Measurements from ENCODE around the gene AFF1.

The AFF1 gene

GRCh38 chr4:87037671-87038334, 103.0 kb downstream of the AFF1 start:
- no peak for DNase-seq

- no peak for DNase-seq
Measured at GRCh38 chr4:87038837-87039615, 104.2 kb downstream of the AFF1 start.

GRCh38 chr4:87041141-87041540, 106.3 kb downstream of the AFF1 start:
- DNase-seq: no peak

GRCh38 chr4:87042221-87042620, 107.4 kb downstream of the AFF1 start:
- no peak for DNase-seq

GRCh38 chr4:87042986-87043820, 108.4 kb downstream of the AFF1 start:
- no peak for DNase-seq

- DNase-seq: no peak
Measured at GRCh38 chr4:87044511-87045233, 109.9 kb downstream of the AFF1 start.

- DNase-seq: no peak
Measured at GRCh38 chr4:87045234-87045558, 110.4 kb downstream of the AFF1 start.

- DNase-seq: no peak
Measured at GRCh38 chr4:87045659-87046058, 110.8 kb downstream of the AFF1 start.

- no peak for DNase-seq
Measured at GRCh38 chr4:87046121-87046551, 111.3 kb downstream of the AFF1 start.

GRCh38 chr4:87047281-87047798, 112.5 kb downstream of the AFF1 start:
- DNase-seq: no peak

- DNase-seq: no peak
Measured at GRCh38 chr4:87049508-87049907, 114.7 kb downstream of the AFF1 start.

- no peak for DNase-seq
Measured at GRCh38 chr4:87050596-87050995, 115.8 kb downstream of the AFF1 start.

- DNase-seq: no peak
Measured at GRCh38 chr4:87051121-87051713, 116.4 kb downstream of the AFF1 start.

GRCh38 chr4:87052615-87053014, 117.8 kb downstream of the AFF1 start:
- no peak for DNase-seq

GRCh38 chr4:87053176-87053658, 118.4 kb downstream of the AFF1 start:
- DNase-seq: no peak

GRCh38 chr4:87053802-87054767, 119.3 kb downstream of the AFF1 start:
- DNase-seq: no peak

- DNase-seq: no peak
Measured at GRCh38 chr4:87054900-87055299, 120.1 kb downstream of the AFF1 start.

GRCh38 chr4:87055311-87055710, 120.5 kb downstream of the AFF1 start:
- no peak for DNase-seq

- no peak for DNase-seq
Measured at GRCh38 chr4:87056881-87057280, 122.1 kb downstream of the AFF1 start.

- DNase-seq: no peak
Measured at GRCh38 chr4:87057835-87058355, 123.1 kb downstream of the AFF1 start.
